ENCODE data around the gene MYH7.

MYH7 gene

GRCh38 chr14:23385244-23385641 is 50.2 kb downstream of the MYH7 start:
- no peaks in the 10 kb centered on the region for H3K27me3 ChIP-seq (ENCODE audit: low read length)
- no peak overlapping the region for H3K9ac ChIP-seq (ENCODE audit: low read length)
- H3K27ac ChIP-seq (ENCODE audit: low read depth, low read length) = no peak overlapping the region
- H3K9me3 ChIP-seq (ENCODE audit: insufficient read depth, low read length) = no peaks in the 10 kb centered on the region
- no peak overlapping the region for H3K4me3 ChIP-seq (ENCODE audit: insufficient read depth, low read length, poor library complexity, severe bottlenecking)
- TF ChIP-seq, protein P1, sequence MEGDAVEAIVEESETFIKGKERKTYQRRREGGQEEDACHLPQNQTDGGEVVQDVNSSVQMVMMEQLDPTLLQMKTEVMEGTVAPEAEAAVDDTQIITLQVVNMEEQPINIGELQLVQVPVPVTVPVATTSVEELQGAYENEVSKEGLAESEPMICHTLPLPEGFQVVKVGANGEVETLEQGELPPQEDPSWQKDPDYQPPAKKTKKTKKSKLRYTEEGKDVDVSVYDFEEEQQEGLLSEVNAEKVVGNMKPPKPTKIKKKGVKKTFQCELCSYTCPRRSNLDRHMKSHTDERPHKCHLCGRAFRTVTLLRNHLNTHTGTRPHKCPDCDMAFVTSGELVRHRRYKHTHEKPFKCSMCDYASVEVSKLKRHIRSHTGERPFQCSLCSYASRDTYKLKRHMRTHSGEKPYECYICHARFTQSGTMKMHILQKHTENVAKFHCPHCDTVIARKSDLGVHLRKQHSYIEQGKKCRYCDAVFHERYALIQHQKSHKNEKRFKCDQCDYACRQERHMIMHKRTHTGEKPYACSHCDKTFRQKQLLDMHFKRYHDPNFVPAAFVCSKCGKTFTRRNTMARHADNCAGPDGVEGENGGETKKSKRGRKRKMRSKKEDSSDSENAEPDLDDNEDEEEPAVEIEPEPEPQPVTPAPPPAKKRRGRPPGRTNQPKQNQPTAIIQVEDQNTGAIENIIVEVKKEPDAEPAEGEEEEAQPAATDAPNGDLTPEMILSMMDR (IDR thresholded peaks at IDR 0.05; ENCODE audit: insufficient read depth, low read length, poor library complexity, severe bottlenecking) = no peak
- TF ChIP-seq EZH2phosphoT487 (conservative IDR thresholded peaks at IDR 0.05; ENCODE audit: low read length) = no peak
- H3K79me2 ChIP-seq (ENCODE audit: insufficient read depth, low read length) = no peaks in the 10 kb centered on the region
- no peaks in the 10 kb centered on the region for H3K36me3 ChIP-seq (ENCODE audit: low read length)
- no peaks in the 10 kb centered on the region for H4K20me1 ChIP-seq (ENCODE audit: low read depth, low read length)
- H3F3A ChIP-seq (ENCODE audit: insufficient read depth) = no peaks in the 10 kb centered on the region
- no peak overlapping the region for H2AFZ ChIP-seq (ENCODE audit: low read depth, low read length, severe bottlenecking)
- no peaks in the 10 kb centered on the region for H3K9me2 ChIP-seq (replicated peaks; ENCODE audit: insufficient read depth, low read length)
- no peak overlapping the region for H3K4me2 ChIP-seq (ENCODE audit: low read depth, low read length, poor library complexity, severe bottlenecking)

DNA sequence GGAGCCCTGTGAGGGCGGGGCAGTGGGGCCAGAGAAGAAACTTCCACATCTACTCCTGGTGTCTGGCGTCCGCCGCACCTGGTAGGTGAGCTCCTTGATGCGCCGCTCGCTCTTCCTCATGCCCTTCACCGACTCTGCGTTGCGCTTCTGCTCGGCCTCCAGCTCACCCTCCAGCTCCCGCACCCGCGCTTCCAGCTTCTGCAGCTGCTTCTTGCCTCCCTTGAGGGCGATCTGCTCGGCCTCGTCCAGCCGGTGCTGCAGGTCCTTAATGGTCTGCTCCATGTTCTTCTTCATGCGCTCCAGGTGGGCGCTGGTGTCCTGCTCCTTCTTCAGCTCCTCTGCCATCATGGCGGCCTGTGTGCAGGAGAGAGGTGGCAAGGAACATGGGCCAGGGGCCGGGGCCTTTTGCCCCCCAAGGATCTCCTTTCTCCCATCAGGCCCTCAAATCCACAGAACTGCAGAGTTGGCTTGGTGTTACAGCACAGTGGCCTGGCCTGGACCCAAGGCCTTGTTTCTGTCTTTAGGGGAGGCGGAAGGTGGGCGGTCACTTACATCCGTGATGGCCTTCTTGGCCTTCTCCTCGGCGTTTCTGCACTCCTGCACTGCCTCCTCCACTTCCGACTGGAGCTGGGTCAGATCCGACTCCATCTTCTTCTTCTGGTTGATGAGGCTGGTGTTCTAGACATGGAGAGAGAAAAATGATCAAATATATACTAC is 50.9 kb downstream of the MYH7 start:
- TF ChIP-seq, protein P1 (IDR thresholded peaks at IDR 0.05; ENCODE audit: insufficient read depth, low read length, poor library complexity, severe bottlenecking) = no peak
- no peak for TF ChIP-seq EZH2phosphoT487 (conservative IDR thresholded peaks at IDR 0.05; ENCODE audit: low read length)
- H3K27ac ChIP-seq (ENCODE audit: low read depth, low read length) = no peak overlapping the region
- H4K20me1 ChIP-seq (ENCODE audit: low read depth, low read length) = no peaks in the 10 kb centered on the region
- H2AFZ ChIP-seq (ENCODE audit: low read depth, low read length, severe bottlenecking) = no peak overlapping the region
- no peaks in the 10 kb centered on the region for H3K79me2 ChIP-seq (ENCODE audit: insufficient read depth, low read length)
- no peak overlapping the region for H3K9ac ChIP-seq (ENCODE audit: low read length)
- no peak overlapping the region for H3K4me2 ChIP-seq (ENCODE audit: low read depth, low read length, poor library complexity, severe bottlenecking)
- no peaks in the 10 kb centered on the region for H3K27me3 ChIP-seq (ENCODE audit: low read length)
- H3K4me3 ChIP-seq (ENCODE audit: insufficient read depth, low read length, poor library complexity, severe bottlenecking) = no peak overlapping the region
- no peaks in the 10 kb centered on the region for H3K9me2 ChIP-seq (replicated peaks; ENCODE audit: insufficient read depth, low read length)
- H3K9me3 ChIP-seq (ENCODE audit: insufficient read depth, low read length) = no peaks in the 10 kb centered on the region
- no peaks in the 10 kb centered on the region for H3K36me3 ChIP-seq (ENCODE audit: low read length)
- no peaks in the 10 kb centered on the region for H3F3A ChIP-seq (ENCODE audit: insufficient read depth)

DNA sequence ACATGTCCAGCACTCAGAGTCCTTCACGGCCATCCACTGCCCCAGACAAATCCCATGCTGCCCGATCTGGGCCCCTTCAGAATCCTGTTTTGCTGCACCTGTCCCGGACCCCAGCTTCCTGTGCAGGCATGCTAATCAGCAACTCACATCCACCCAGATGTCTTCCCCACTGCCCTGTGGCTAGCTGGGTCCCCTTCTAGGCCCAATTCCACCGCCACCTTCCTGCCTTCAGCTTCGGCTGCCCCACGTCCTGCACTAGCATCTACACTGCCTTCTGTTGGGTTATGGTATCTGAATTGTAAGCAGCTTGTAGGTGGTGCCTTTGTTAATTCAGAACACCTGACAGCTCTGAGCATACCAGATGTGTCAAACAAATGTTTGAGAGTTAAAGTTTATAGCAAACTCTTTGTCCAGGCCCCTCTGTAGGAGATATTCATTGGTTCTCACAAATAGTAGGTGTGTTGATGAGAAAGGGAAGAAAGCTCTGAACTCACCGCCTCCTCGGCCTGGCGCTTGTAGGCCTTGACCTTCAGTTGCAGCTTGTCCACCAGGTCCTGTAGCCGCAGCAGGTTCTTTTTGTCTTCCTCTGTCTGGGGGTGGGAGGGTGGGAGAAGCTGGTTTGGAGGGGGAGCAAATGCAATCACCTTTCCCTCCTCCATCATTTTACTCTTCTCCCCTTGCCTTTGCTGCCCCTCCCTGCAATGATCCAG is 52.6 kb downstream of the MYH7 start:
- Histone ChIP-seq H3K9me3 (ENCODE audit: insufficient read depth, low read length) (no peaks in the 10 kb centered on the region), H3K9ac (ENCODE audit: low read length) (no peak overlapping the region), H4K20me1 (ENCODE audit: low read depth, low read length) (no peaks in the 10 kb centered on the region), H3K4me3 (ENCODE audit: insufficient read depth, low read length, poor library complexity, severe bottlenecking) (no peak overlapping the region), H3K27ac (ENCODE audit: low read depth, low read length) (no peak overlapping the region), H3K9me2 (replicated peaks; ENCODE audit: insufficient read depth, low read length) (no peaks in the 10 kb centered on the region), H3K27me3 (ENCODE audit: low read length) (no peaks in the 10 kb centered on the region), H3K79me2 (ENCODE audit: insufficient read depth, low read length) (no peaks in the 10 kb centered on the region), H3K36me3 (ENCODE audit: low read length) (no peaks in the 10 kb centered on the region), H3F3A (ENCODE audit: insufficient read depth) (no peaks in the 10 kb centered on the region), H2AFZ (ENCODE audit: low read depth, low read length, severe bottlenecking) (no peak overlapping the region), H3K4me2 (ENCODE audit: low read depth, low read length, poor library complexity, severe bottlenecking) (no peak overlapping the region)
- TF ChIP-seq, protein P1 (IDR thresholded peaks at IDR 0.05; ENCODE audit: insufficient read depth, low read length, poor library complexity, severe bottlenecking) = no peak
- no peak for TF ChIP-seq EZH2phosphoT487 (conservative IDR thresholded peaks at IDR 0.05; ENCODE audit: low read length)
